NCI-H526 (cell line): Measurements from ENCODE around the gene RNMT.
A peak's percentile ranks its signal among the peaks of the same experiment; 100 is the strongest.

Experiments used
- DNase-seq, 2 experiments: peaks; one replicate each; lab custom pipeline; 2025; lab: John Stamatoyannopoulos, UW

RNMT gene

DNA sequence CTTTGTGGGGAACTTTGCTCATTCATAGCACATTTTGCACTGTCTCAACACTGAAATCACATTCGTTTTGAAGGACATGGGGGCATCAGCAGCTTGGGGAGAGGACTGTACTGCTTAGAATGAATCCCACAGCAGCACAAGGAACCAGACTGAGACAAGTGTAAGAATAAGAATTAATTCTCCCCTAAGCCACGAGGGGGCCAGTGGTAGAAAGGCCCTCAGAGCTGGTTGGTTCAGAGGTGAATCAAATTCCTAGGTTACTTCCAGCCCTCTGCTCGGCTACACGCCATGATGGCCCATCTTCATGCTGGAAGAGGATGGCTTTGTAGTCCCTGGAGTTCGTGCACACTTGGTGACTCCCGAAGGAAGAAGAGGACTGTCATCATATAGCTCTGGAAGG lies 85.5 kb downstream of the RNMT start:
- no peak for DNase-seq

DNA sequence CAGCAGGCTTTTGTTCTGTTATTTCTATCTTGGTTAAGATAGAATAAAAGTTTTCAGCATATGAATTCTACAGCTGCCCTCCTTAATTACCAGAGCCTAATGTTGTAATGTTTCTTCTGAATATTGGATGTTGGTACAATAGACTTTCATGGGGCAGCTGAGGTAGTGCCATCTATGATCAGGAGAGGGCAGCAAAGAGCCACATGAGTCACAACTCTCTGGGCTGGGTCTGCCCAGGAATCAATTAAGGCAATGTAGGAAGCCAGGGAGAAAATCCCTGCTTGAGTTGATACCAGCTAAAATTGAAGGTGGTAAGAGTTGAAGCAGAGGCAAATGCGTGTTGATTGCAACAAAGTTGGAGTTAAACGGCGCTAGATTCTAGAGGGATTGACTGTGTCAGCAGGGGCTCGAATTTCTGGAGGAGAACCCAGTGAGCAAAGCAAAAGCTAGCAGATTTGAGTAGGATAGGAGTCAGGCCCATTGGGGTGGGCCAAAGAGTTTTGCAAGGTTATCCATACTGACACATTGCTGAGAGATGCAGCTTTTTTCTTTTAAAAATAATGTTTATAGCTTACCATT lies 86.9 kb downstream of the RNMT start:
- DNase-seq: peak in 1 of 2 experiments; percentile 64
